Kidney epithelial cell (primary cell): ENCODE results near the gene FAM241A. TPM values are rescaled to one million over a fixed set of nuclear protein-coding genes. Genes with fewer than 3 reads are reported as not detected.

Source experiments
- DNase-seq: peaks from one replicate; pipeline ENCODE4 v3.0.0-alpha.2; 2010; ENCODE audit warnings: low read depth
- H3K27me3 ChIP-seq: 2 replicates; pipeline ENCODE4 v1.6.0; 2011; ENCODE audit warnings: low read length; ENCODE audit not compliant: control insufficient read depth, insufficient read depth
- H3K36me3 ChIP-seq: 2 replicates; pipeline ENCODE4 v1.5.1; 2011; ENCODE audit warnings: low read length; ENCODE audit not compliant: control insufficient read depth, insufficient read depth
- H3K4me3 ChIP-seq: 2 replicates; pipeline ENCODE4 v1.5.1; 2011; ENCODE audit warnings: low read depth, mild to moderate bottlenecking, control low read depth, low read length
- CTCF ChIP-seq: IDR thresholded peaks from 2 replicates; pipeline ENCODE4 v1.5.1; 2011; ENCODE audit warnings: mild to moderate bottlenecking, moderate library complexity, low read length, control low read depth, inconsistent platforms; ENCODE audit not compliant: insufficient read depth, poor library complexity, severe bottlenecking
- total RNA-seq: library from RNA; depleted of rRNA; stranded (reverse); fragments of >200 nt; gene quantifications from 2 replicates; pipeline ENCODE4 v1.2.3, GENCODE V29; 2015

FAM241A gene
- total RNA-seq, 1 donor from 2014 or later: 1.5 TPM

GRCh38 chr4:112114452-112114851, 30.8 kb upstream of the FAM241A start:
- TF ChIP-seq CTCF: no peak

GRCh38 chr4:112118742-112119352, 26.4 kb upstream of the FAM241A start:
- DNase-seq: no peak
- no peak overlapping the region for H3K4me3 ChIP-seq
- no peak for TF ChIP-seq CTCF
- no peaks in the 10 kb centered on the region for H3K27me3 ChIP-seq
- no peaks in the 10 kb centered on the region for H3K36me3 ChIP-seq

More at GRCh38 chr4:112114452-112114851, 30.8 kb upstream of the FAM241A start:
- Histone ChIP-seq H3K36me3 (no peaks in the 10 kb centered on the region), H3K27me3 (no peaks in the 10 kb centered on the region), H3K4me3 (no peak overlapping the region)
- no peak for DNase-seq

GRCh38 chr4:112119353-112119783, 25.9 kb upstream of the FAM241A start:
- no peak overlapping the region for H3K4me3 ChIP-seq
- no peak for DNase-seq
- H3K36me3 ChIP-seq: no peaks in the 10 kb centered on the region
- no peaks in the 10 kb centered on the region for H3K27me3 ChIP-seq
- TF ChIP-seq CTCF: no peak

- Histone ChIP-seq H3K36me3 (no peaks in the 10 kb centered on the region), H3K4me3 (no peak overlapping the region), H3K27me3 (no peaks in the 10 kb centered on the region)
- no peak for DNase-seq
- TF ChIP-seq CTCF: no peak
Measured at GRCh38 chr4:112120021-112120420, 25.2 kb upstream of the FAM241A start.

- TF ChIP-seq CTCF: no peak
- Histone ChIP-seq H3K27me3 (no peaks in the 10 kb centered on the region), H3K36me3 (no peaks in the 10 kb centered on the region), H3K4me3 (no peak overlapping the region)
- DNase-seq: no peak
Measured at GRCh38 chr4:112125416-112125815, 19.8 kb upstream of the FAM241A start.

- Histone ChIP-seq H3K4me3 (no peak overlapping the region), H3K36me3 (no peaks in the 10 kb centered on the region), H3K27me3 (no peaks in the 10 kb centered on the region)
- TF ChIP-seq CTCF: no peak
- no peak for DNase-seq
Measured at GRCh38 chr4:112127048-112127637, 18.1 kb upstream of the FAM241A start.
